ENCODE measurements around the gene SLC5A2.

The SLC5A2 gene

GRCh38 chr16:31491778-31492418 is 9.0 kb downstream of the SLC5A2 start:
- H3K4me3 ChIP-seq (ENCODE audit: low read length), result no peak overlapping the region
- H3K36me3 ChIP-seq (ENCODE audit: control insufficient read depth, low read length), result no peaks in the 10 kb centered on the region
- no peaks in the 10 kb centered on the region for H3K79me2 ChIP-seq (ENCODE audit: control insufficient read depth, low read length)
- no peak overlapping the region for H3K27ac ChIP-seq (ENCODE audit: low read depth, low read length)
- H3K27me3 ChIP-seq (ENCODE audit: control insufficient read depth, low read length), result peaks cover 7% of the 10 kb centered on the region
- no peak for TF ChIP-seq EZH2phosphoT487 (IDR thresholded peaks at IDR 0.05; ENCODE audit: borderline replicate concordance, low read length)
- no peak for TF ChIP-seq CTCF (IDR thresholded peaks at IDR 0.05; ENCODE audit: low read depth, low read length, poor library complexity, severe bottlenecking)
- H3K9me3 ChIP-seq (ENCODE audit: control insufficient read depth, insufficient read depth, low read length), result no peaks in the 10 kb centered on the region
- H3F3A ChIP-seq (ENCODE audit: control insufficient read depth, insufficient read depth), result no peaks in the 10 kb centered on the region
- no peaks in the 10 kb centered on the region for H3K9me2 ChIP-seq (replicated peaks; ENCODE audit: control insufficient read depth, low read length)
- no peak overlapping the region for H3K4me2 ChIP-seq (ENCODE audit: low read length)
- no peaks in the 10 kb centered on the region for H4K20me1 ChIP-seq (ENCODE audit: control insufficient read depth, insufficient read depth, low read depth, low read length)
- peaks cover 7% of the 10 kb centered on the region for H3K4me1 ChIP-seq (ENCODE audit: control insufficient read depth, low read length)

GRCh38 chr16:31493506-31494125 is 10.7 kb downstream of the SLC5A2 start:
- Histone ChIP-seq H3K4me1 (ENCODE audit: control insufficient read depth, low read length) (no peaks in the 10 kb centered on the region), H3F3A (ENCODE audit: control insufficient read depth, insufficient read depth) (no peaks in the 10 kb centered on the region), H3K4me2 (ENCODE audit: low read length) (no peak overlapping the region), H4K20me1 (ENCODE audit: control insufficient read depth, insufficient read depth, low read depth, low read length) (no peaks in the 10 kb centered on the region), H3K4me3 (ENCODE audit: low read length) (no peak overlapping the region), H3K9me2 (replicated peaks; ENCODE audit: control insufficient read depth, low read length) (no peaks in the 10 kb centered on the region), H3K27ac (ENCODE audit: low read depth, low read length) (no peak overlapping the region), H3K36me3 (ENCODE audit: control insufficient read depth, low read length) (no peaks in the 10 kb centered on the region), H3K27me3 (ENCODE audit: control insufficient read depth, low read length) (no peaks in the 10 kb centered on the region), H3K9me3 (ENCODE audit: control insufficient read depth, insufficient read depth, low read length) (no peaks in the 10 kb centered on the region), H3K79me2 (ENCODE audit: control insufficient read depth, low read length) (no peaks in the 10 kb centered on the region)
- TF ChIP-seq EZH2phosphoT487 (IDR thresholded peaks at IDR 0.05; ENCODE audit: borderline replicate concordance, low read length), result no peak
- no peak for TF ChIP-seq CTCF (IDR thresholded peaks at IDR 0.05; ENCODE audit: low read depth, low read length, poor library complexity, severe bottlenecking)

GRCh38 chr16:31496670-31497069 is 13.7 kb downstream of the SLC5A2 start:
- Histone ChIP-seq H3F3A (ENCODE audit: control insufficient read depth, insufficient read depth) (no peaks in the 10 kb centered on the region), H3K36me3 (ENCODE audit: control insufficient read depth, low read length) (no peaks in the 10 kb centered on the region), H3K79me2 (ENCODE audit: control insufficient read depth, low read length) (no peaks in the 10 kb centered on the region), H3K4me2 (ENCODE audit: low read length) (no peak overlapping the region), H3K27ac (ENCODE audit: low read depth, low read length) (no peak overlapping the region), H3K4me3 (ENCODE audit: low read length) (no peak overlapping the region), H4K20me1 (ENCODE audit: control insufficient read depth, insufficient read depth, low read depth, low read length) (no peaks in the 10 kb centered on the region), H3K27me3 (ENCODE audit: control insufficient read depth, low read length) (no peaks in the 10 kb centered on the region), H3K9me3 (ENCODE audit: control insufficient read depth, insufficient read depth, low read length) (no peaks in the 10 kb centered on the region), H3K9me2 (replicated peaks; ENCODE audit: control insufficient read depth, low read length) (no peaks in the 10 kb centered on the region), H3K4me1 (ENCODE audit: control insufficient read depth, low read length) (no peaks in the 10 kb centered on the region)
- TF ChIP-seq EZH2phosphoT487 (IDR thresholded peaks at IDR 0.05; ENCODE audit: borderline replicate concordance, low read length) (no peak), CTCF (IDR thresholded peaks at IDR 0.05; ENCODE audit: low read depth, low read length, poor library complexity, severe bottlenecking) (no peak)
